Fibroblast of upper back skin (primary cell): Measurements from ENCODE around the gene MCTP1.

Experiments used
- DNase-seq: peaks from one replicate; pipeline ENCODE4 v3.0.0-alpha.2; 2013

MCTP1 gene

DNA sequence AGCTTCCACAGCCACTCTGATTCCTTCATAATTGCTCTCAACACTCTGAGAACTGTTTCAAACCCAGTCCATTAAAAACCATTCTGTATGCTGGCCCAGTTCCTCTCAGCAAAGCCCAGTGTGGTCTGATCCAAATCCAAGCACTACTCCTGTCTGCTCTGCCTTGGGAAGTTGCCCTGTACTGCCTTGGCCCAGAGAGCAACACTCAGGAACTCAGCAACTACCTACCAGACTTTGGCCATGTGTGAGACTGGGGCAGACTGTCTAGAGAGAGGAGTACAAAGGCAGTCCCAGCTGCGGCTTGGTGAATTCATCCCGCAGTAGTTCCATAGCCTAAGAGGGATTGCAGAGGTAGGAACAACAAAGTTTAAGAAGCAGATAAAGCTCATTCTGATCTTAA lies 214.4 kb downstream of the MCTP1 start:
- DNase-seq: no peak

GRCh38 chr5:95069948-95070347 lies 214.9 kb downstream of the MCTP1 start:
- DNase-seq: no peak

DNA sequence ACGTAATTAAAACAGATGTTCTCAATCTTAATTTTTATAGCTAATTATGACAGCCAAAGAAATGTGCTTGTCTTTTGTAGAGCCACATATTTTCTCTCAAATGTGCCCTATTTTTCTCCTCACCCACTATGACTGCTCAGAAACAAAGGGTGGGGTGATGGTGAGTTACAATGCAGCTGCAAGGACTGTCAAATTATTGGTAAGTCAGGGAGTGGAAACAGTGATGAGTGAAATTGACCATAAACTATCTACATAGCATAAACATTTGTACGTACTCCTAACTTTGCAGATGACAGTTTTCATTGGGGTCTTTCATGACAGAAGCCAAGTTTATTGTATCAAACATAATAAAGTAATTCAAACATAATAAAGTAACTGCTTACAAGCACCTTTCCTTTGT lies 215.9 kb downstream of the MCTP1 start:
- no peak for DNase-seq

GRCh38 chr5:95068289-95068910 lies 216.5 kb downstream of the MCTP1 start:
- DNase-seq: no peak

- no peak for DNase-seq
These were observed 218.8 kb downstream of the MCTP1 start for GRCh38 chr5:95066048-95066447.

GRCh38 chr5:95063492-95063891 lies 221.4 kb downstream of the MCTP1 start:
- DNase-seq: no peak

DNA sequence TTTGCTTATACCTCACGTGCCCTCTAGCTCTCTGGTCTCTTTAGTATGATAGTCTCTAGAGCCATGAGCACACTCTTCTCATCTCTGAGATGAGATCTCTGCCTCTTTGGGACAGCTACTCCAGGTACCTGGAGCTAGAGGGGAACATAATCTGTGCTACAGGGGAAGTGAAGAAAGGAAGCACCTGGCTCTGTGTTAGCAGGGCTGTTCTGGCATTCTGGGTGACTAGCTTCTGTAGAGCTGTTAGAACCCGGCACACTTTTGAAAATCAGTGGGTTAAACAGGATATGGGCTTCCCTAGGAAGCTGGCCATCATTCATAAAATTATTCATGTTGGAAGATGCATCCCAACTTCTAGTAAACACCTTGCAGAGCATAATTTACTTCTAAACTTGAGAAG lies 224.8 kb downstream of the MCTP1 start:
- DNase-seq: no peak

DNA sequence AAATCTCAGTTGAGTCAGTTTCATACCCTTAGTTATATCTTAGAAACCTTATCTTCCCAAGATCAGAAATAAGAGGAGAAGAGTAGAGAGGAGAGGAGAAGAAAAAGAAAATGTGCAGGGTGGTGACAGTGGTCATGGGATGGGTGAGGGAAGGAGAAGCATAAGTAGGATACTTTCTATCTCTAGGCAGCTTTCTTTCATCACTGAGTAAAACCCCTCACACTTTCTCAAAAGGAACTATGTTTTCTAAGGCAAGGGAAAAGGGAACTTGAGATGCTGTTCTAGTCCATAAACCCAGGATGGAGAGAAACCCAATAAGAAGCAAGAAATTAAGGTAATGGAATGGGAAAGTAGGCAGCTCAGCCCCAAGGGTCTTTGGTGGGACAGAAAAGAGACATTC lies 225.3 kb downstream of the MCTP1 start:
- DNase-seq: no peak

DNA sequence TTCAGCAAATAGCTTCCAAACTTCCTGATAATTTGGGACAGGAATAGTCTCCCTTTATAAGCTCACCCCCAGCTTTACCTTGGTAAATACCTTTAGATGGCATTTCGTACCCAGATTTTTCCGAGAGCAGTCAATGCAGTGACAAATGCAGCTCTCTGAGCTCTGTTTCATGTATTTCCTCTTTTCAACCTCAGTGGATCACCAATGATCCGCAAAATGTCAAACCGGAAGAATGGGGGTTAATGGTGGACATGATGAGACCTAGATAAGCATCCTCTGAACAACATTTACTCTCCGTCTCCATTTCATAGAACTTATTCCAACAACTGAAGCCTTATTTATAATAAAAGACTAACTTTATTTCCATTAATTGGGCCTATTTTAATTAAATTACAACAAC lies 227.3 kb downstream of the MCTP1 start:
- no peak for DNase-seq

DNA sequence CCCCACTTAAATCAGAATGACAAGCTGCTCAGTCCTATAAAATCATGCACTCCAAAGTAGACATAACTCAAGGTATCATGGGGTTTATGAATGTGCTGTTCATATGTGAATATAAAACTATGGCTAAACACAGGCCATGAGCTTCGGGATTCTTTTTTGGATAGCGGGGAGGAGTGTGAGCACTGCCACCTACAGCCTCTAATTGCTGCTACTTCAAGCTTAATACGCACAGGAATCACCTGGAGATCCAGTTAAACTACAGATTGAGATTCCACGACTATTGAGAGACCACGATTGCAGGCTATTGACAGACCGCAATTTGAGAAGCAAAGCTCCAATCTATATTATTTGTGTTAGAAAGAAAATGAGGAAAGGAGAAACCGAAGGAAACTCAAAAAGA lies 231.6 kb downstream of the MCTP1 start:
- no peak for DNase-seq

DNA sequence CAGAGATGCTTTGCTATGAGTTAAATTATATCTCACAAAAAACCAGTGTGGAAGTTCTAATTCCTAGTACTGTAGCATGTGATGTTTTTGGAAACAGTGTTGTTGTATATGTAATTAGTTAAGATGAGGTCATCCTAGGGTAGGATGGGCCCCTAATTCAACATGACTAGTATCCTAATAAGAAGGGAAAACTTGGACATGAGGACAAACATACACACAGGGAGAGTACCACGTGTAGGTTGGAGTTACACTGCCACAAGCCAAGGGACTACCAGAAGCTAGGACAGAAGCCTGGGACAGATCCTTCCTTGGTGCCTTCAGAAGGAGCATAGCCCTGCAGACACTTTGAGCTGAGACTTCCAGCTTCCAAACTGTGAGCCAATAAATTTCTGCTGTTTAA lies 234.2 kb downstream of the MCTP1 start:
- no peak for DNase-seq

DNA sequence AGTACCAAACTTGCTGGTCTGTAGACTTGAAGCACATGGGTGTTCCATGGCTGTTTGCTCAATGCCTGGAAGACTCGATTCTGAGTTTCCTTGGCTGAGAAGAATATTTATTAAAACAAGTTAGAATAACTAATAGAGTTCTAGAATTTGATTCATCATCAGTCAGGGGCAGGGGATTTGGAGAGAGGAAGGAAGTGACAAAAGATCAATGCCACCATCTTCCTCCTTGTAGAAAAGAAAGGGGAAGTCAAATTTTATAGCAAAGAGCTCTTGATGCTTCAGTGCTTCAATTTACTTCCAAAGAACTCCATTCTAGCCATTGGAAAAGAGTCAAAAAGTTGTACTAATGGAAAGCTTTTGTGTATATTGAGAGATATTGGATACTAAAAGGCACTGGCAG lies 236.3 kb downstream of the MCTP1 start:
- no peak for DNase-seq

DNA sequence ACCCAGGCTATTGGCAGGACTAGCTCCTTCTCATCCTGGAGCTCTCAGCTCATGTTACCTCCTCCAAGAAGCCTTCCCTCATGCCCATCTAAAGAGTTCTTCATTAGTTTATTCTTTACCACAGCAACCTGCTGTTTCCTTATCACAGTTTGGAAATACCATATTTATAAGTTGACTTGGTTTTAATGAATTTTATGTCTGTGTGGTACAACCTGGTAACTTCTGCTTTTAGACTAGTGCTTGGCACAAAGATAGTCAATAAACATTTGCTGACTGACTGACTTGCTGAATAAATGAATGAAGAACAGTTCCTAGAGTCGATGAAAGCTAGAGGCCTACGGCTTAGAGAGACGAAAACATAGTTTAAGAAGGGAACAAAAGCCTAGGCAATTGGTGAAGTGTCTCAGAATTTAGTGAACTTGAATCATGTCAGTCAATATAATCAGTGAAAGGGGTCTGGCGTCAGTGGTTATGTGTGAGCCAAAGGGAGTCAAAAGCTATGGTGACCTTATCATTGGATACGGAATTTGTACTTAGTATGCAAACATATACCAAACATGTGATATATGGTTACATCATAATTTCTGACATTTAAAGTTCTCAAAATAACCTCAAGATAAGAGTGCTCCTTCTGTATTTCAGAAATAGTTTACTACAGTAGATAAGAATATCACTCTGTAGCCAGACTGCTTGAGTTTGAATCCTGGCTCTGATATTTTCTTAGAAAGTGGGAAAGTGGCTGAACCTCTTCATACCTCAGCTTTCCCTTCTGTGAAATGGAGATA lies 239.5 kb downstream of the MCTP1 start:
- no peak for DNase-seq

- DNase-seq: no peak
These were observed 240.8 kb downstream of the MCTP1 start for GRCh38 chr5:95044096-95044495.

DNA sequence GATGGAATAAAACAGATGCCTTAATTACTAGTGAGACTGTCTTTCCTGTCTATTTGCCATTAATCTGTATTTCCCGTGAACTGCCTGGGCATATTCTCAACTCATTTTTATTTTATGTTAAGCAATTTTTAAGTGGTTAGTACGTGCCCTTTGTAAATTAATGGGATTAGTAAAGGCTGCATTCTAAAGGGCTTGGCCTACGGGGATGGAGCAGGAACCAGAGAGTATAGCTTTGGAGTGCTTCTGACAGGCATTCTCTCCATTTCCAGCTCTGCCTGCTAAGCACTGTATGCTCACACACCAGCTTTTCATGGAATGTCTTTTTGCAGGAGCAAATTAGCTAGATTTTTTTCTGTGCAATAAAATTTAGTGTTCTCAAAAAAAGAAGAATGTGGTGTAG lies 241.2 kb downstream of the MCTP1 start:
- no peak for DNase-seq

GRCh38 chr5:95043234-95043633 lies 241.7 kb downstream of the MCTP1 start:
- DNase-seq: no peak

GRCh38 chr5:95042037-95042436 lies 242.9 kb downstream of the MCTP1 start:
- DNase-seq: no peak

DNA sequence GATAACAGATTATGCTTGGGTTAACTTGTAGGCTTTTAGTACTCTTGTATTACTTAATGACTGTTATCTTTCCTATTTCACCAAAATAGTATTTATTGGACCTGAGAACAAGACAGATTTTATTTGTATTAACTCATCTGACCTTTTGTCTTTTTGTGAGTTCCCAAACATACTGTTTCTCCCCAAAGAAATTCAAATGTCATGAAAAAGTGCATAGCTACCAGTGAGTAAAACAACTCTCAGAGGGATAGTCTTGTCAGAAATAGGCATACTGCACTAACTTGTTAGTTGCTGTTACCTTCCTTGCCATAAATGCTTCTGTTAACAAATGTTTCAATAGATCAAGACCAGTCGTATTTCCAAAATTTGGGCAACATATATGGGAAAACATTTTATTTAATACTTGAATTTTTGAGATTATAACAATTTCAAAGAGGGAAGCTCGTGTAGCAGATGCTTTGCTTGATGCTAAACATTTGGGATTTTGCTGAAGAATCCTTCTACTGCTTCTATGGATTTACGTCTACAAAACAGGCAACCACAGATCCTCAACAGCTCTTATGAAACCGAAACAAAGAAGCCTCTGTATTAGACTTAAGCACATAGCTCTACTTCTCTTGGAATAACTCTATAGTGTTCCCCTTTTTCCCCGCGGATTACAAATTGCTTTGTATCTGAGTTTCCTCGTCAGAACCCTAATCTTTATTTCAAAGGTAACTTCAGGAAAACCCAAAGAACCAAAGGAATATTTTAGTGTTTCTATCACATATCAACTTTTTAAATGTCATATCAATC lies 248.8 kb downstream of the MCTP1 start:
- DNase-seq: no peak

GRCh38 chr5:95032801-95033200 lies 252.1 kb downstream of the MCTP1 start:
- no peak for DNase-seq

- DNase-seq: no peak
These were observed 255.1 kb downstream of the MCTP1 start for GRCh38 chr5:95029569-95030366.

GRCh38 chr5:95027775-95028174 lies 257.1 kb downstream of the MCTP1 start:
- DNase-seq: no peak

GRCh38 chr5:95027151-95027721 lies 257.7 kb downstream of the MCTP1 start:
- DNase-seq: no peak

- DNase-seq: no peak
These were observed 258.2 kb downstream of the MCTP1 start for GRCh38 chr5:95026718-95027117.
